ENCODE measurements around the gene TTC7B. TPM values are rescaled to one million over a fixed set of nuclear protein-coding genes. Genes with fewer than 3 reads are reported as not detected.

The TTC7B gene
- total and polyA plus RNA-seq, 2 of the 13 experiments (the other 11 are each of a cell fraction or from before 2014, with no cell fraction given), result 1.3 to 3.2 TPM

DNA sequence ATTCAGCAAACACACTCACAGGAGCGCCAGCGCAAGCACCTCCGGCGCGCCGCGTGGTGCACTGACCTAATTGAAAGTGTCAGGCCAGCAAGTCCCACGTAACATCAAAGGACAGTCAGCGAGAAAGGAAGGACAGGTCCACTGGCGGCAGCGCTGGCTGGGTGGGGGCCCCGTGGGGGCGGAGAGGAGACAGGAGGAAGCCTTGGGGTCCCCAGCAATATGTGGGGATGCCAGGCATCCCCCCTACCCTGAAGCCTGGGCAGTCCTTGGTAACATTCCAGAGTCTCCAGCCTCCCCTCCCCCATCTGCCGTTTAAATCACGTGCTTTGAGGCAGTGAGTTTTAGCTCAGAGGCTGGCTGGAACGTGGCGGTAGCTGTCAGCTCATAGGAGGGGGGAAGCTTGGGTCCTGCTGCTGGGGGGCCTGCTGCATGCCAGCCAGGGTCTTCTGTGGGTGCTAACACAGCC is 260.2 kb downstream of the TTC7B start (continued):
- TF ChIP-seq, protein P1, sequence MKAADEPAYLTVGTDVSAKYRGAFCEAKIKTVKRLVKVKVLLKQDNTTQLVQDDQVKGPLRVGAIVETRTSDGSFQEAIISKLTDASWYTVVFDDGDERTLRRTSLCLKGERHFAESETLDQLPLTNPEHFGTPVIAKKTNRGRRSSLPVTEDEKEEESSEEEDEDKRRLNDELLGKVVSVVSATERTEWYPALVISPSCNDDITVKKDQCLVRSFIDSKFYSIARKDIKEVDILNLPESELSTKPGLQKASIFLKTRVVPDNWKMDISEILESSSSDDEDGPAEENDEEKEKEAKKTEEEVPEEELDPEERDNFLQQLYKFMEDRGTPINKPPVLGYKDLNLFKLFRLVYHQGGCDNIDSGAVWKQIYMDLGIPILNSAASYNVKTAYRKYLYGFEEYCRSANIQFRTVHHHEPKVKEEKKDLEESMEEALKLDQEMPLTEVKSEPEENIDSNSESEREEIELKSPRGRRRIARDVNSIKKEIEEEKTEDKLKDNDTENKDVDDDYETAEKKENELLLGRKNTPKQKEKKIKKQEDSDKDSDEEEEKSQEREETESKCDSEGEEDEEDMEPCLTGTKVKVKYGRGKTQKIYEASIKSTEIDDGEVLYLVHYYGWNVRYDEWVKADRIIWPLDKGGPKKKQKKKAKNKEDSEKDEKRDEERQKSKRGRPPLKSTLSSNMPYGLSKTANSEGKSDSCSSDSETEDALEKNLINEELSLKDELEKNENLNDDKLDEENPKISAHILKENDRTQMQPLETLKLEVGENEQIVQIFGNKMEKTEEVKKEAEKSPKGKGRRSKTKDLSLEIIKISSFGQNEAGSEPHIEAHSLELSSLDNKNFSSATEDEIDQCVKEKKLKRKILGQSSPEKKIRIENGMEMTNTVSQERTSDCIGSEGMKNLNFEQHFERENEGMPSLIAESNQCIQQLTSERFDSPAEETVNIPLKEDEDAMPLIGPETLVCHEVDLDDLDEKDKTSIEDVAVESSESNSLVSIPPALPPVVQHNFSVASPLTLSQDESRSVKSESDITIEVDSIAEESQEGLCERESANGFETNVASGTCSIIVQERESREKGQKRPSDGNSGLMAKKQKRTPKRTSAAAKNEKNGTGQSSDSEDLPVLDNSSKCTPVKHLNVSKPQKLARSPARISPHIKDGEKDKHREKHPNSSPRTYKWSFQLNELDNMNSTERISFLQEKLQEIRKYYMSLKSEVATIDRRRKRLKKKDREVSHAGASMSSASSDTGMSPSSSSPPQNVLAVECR (CRISPR knock-in tag; IDR thresholded peaks at IDR 0.05; ENCODE audit: borderline replicate concordance), result peak; percentile 2; the same call in 1 of the 2 replicates
- TF ChIP-seq ZNF350 (CRISPR knock-in tag; IDR thresholded peaks at IDR 0.05; ENCODE audit: borderline replicate concordance, low read depth) (no peak), ZFP90 (CRISPR knock-in tag; IDR thresholded peaks at IDR 0.05; ENCODE audit: borderline replicate concordance) (no peak), ZNF326 (CRISPR knock-in tag; IDR thresholded peaks at IDR 0.05; ENCODE audit: borderline replicate concordance) (no peak), SATB2 (CRISPR knock-in tag; IDR thresholded peaks at IDR 0.05) (no peak), ZSCAN25 (CRISPR knock-in tag; IDR thresholded peaks at IDR 0.05) (no peak), ZNF703 (CRISPR knock-in tag; IDR thresholded peaks at IDR 0.05; ENCODE audit: borderline replicate concordance) (no peak), TCF7 (IDR thresholded peaks at IDR 0.05; ENCODE audit: low read depth) (peak; percentile 15; the same call in 1 of the 2 replicates), MXD4 (CRISPR knock-in tag; IDR thresholded peaks at IDR 0.05) (no peak)
- TF ChIP-seq, protein P2, sequence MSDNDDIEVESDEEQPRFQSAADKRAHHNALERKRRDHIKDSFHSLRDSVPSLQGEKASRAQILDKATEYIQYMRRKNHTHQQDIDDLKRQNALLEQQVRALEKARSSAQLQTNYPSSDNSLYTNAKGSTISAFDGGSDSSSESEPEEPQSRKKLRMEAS (IDR thresholded peaks at IDR 0.05), result peak; percentile 57
